Endodermal cell (in vitro differentiated cells): ENCODE results near the gene TRIM32. TPM values are rescaled to one million over a fixed set of nuclear protein-coding genes. Genes with fewer than 3 reads are reported as not detected.
A peak's percentile ranks its signal among the peaks of the same experiment; 100 is the strongest.
"Not testable (repeated sequence)": the region's sequence is repeated elsewhere in the genome, so short reads cannot be mapped to it uniquely, and the experiment has no call there.

Source experiments
- DNase-seq: peaks from one replicate; pipeline ENCODE4 v3.0.0-alpha.2; 2017
- H3K27ac ChIP-seq: 2 replicates; pipeline ENCODE4 v1.5.1; 2013; ENCODE audit warnings: mild to moderate bottlenecking, low read depth, low read length, moderate library complexity
- H3K27me3 ChIP-seq: 2 replicates; pipeline ENCODE4 v1.6.1; 2013; ENCODE audit warnings: mild to moderate bottlenecking, low read length, moderate library complexity; ENCODE audit not compliant: insufficient read depth, control insufficient read depth, poor library complexity, severe bottlenecking
- H3K36me3 ChIP-seq: 2 replicates; pipeline ENCODE4 v1.7.0; 2013; ENCODE audit warnings: mild to moderate bottlenecking, low read length, moderate library complexity; ENCODE audit not compliant: control insufficient read depth, insufficient read depth
- H3K4me1 ChIP-seq: one replicate; pipeline ENCODE4 v1.7.0; 2013; ENCODE audit warnings: low read length; ENCODE audit not compliant: control insufficient read depth, insufficient read depth
- H3K4me3 ChIP-seq: 2 replicates; pipeline ENCODE4 v1.5.1; 2013; ENCODE audit warnings: mild to moderate bottlenecking, low read length, moderate library complexity
- H3K9ac ChIP-seq: 2 replicates; pipeline ENCODE4 v1.6.1; 2013; ENCODE audit warnings: mild to moderate bottlenecking, low read length, moderate library complexity; ENCODE audit not compliant: poor library complexity, severe bottlenecking; ENCODE audit errors: extremely low read depth
- H3K9me3 ChIP-seq: 2 replicates; pipeline ENCODE4 v1.6.1; 2013; ENCODE audit warnings: mild to moderate bottlenecking, low read length, moderate library complexity; ENCODE audit not compliant: control insufficient read depth
- H3K27ac Mint-ChIP-seq: 2 replicates; pipeline ENCODE4 v1.8.0; 2020; ENCODE audit warnings: mixed read lengths
- H3K27me3 Mint-ChIP-seq: 2 replicates; pipeline ENCODE4 v1.8.0; 2021; ENCODE audit warnings: mild to moderate bottlenecking, mixed read lengths; ENCODE audit not compliant: insufficient read depth
- H3K36me3 Mint-ChIP-seq: 2 replicates; pipeline ENCODE4 v1.8.0; 2020; ENCODE audit warnings: low read depth, mixed read lengths
- H3K4me1 Mint-ChIP-seq: 2 replicates; pipeline ENCODE4 v1.8.0; 2020; ENCODE audit warnings: mixed read lengths
- H3K4me3 Mint-ChIP-seq: 2 replicates; pipeline ENCODE4 v1.8.0; 2020; ENCODE audit warnings: mild to moderate bottlenecking, moderate library complexity, mixed read lengths
- H3K9me3 Mint-ChIP-seq: 2 replicates; pipeline ENCODE4 v1.8.0; 2020; ENCODE audit warnings: mild to moderate bottlenecking, mixed read lengths
- WGBS, 2 experiments: methylation state at CpG; one replicate each; pipeline versions ENCODE4 v1.1.5 to v1.1.7; 2013; ENCODE audit warnings: missing lambda C conversion rate in 2 of 2, mixed read lengths in 1 of 2; ENCODE audit not compliant: insufficient coverage in 1 of 2, insufficient read length in 1 of 2; 5-methylcytosine and 5-hydroxymethylcytosine counted together
- total RNA-seq, 2 donors: library from RNA; stranded (reverse); fragmentation: NEBNext Ultra II Directional in 1 of 2; extraction: Animal tissue kit (Norgen Biotek cat#: 25700) in 1 of 2; gene quantifications; 2 replicates in 1 of 2; 3 replicates in 1 of 2; pipeline ENCODE4 v1.2.1, GENCODE V29; 2021
- TF ChIP-seq, protein P1 (sequence below): fragments of 200-600 bp; sonication (generic); conservative IDR thresholded peaks from 2 replicates; pipeline ENCODE4 v1.5.0; 2021; ENCODE audit warnings: antibody characterized with exemption, mild to moderate bottlenecking

The TRIM32 gene
- total RNA-seq, 2 donors from 2014 or later, result 28.0 to 31.3 TPM

DNA sequence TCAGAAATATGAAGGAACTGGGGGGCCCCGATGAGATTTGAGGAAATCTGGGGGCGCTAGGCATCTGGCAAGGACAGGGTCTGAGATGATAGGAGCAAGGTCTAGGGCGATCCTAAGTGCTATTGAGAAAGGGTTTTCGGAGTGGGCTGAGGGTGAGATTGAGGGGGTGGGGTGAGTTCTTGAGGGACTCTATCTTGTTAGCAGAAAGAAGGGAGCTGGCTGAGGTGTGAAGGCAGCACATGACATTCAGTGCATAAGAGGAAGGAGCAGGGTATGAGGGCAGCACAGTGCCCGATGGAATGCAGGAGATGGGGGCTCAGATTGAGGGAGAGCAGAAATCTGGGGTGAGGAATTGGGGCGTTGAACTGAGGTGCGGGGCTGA is 640 bp downstream of the TRIM32 start:
- TF ChIP-seq, protein P1, sequence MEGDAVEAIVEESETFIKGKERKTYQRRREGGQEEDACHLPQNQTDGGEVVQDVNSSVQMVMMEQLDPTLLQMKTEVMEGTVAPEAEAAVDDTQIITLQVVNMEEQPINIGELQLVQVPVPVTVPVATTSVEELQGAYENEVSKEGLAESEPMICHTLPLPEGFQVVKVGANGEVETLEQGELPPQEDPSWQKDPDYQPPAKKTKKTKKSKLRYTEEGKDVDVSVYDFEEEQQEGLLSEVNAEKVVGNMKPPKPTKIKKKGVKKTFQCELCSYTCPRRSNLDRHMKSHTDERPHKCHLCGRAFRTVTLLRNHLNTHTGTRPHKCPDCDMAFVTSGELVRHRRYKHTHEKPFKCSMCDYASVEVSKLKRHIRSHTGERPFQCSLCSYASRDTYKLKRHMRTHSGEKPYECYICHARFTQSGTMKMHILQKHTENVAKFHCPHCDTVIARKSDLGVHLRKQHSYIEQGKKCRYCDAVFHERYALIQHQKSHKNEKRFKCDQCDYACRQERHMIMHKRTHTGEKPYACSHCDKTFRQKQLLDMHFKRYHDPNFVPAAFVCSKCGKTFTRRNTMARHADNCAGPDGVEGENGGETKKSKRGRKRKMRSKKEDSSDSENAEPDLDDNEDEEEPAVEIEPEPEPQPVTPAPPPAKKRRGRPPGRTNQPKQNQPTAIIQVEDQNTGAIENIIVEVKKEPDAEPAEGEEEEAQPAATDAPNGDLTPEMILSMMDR, result no peak
- peaks cover 15% of the 10 kb centered on the region for H3K36me3 ChIP-seq
- H3K9ac ChIP-seq, result peak overlapping the region; percentile 67
- Mint-ChIP-seq H3K4me1 (peaks cover 39% of the 10 kb centered on the region), H3K27ac (peak overlapping the region; percentile 73), H3K9me3 (peaks cover 22% of the 10 kb centered on the region), H3K36me3 (peaks cover 4% of the 10 kb centered on the region), H3K27me3 (peaks cover 7% of the 10 kb centered on the region), H3K4me3 (peak overlapping the region; percentile 81)
- H3K27ac ChIP-seq, result no peak overlapping the region
- H3K27me3 ChIP-seq, result no peaks in the 10 kb centered on the region
- peak overlapping the region; percentile 93 for H3K4me3 ChIP-seq
- peak; percentile 62 for DNase-seq
- no peaks in the 10 kb centered on the region for H3K4me1 ChIP-seq
- WGBS, 2 experiments, result 13 to 30% methylated on average over 3 to 7 of the region's 7 CpGs
- H3K9me3 ChIP-seq, result peaks cover 12% of the 10 kb centered on the region

DNA sequence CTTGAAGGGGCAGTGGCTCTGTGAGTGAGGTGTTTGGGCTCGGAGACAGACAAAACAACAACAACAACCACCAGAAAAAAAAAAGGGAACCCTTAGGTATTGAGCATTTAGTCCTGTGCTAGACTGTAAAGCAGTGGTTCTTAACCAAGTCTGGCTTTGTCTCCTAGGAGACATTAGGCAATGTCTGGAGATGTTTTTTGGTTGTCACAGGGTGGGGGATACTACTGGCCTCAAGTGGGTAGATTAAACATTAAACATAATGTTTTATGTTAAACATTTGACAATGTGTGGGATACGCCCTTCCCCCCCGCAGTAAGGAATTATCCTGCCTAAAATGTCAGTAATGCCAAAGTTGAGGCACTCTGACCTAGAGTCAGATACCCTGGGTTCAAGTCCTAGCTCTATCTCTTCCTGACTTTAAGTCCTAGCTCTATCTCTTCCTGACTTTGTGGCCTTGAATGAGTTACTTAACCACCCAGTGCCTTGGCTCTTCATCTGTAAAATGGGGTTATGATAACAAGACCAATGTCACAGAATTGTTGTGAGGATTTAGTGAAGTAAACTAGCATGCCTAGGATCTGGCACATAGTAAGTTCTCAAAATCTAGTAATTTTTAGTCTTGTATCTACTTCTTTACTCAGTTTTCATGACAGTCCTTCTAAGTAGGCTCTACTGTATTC is 1.8 kb downstream of the TRIM32 start:
- 97 to 100% methylated on average over 1 to 2 of the region's 3 CpGs for WGBS, 2 experiments
- Mint-ChIP-seq H3K4me3 (peak overlapping the region; percentile 81), H3K36me3 (peaks cover 10% of the 10 kb centered on the region), H3K4me1 (peaks cover 39% of the 10 kb centered on the region), H3K9me3 (peaks cover 13% of the 10 kb centered on the region), H3K27me3 (peaks cover 7% of the 10 kb centered on the region), H3K27ac (peak overlapping the region; percentile 7)
- TF ChIP-seq, protein P1, result no peak
- no peak for DNase-seq
- Histone ChIP-seq H3K9me3 (peaks cover 9% of the 10 kb centered on the region), H3K27ac (no peak overlapping the region), H3K4me1 (no peaks in the 10 kb centered on the region), H3K4me3 (peak overlapping the region; percentile 93), H3K36me3 (peaks cover 25% of the 10 kb centered on the region), H3K9ac (no peak overlapping the region), H3K27me3 (no peaks in the 10 kb centered on the region)

DNA sequence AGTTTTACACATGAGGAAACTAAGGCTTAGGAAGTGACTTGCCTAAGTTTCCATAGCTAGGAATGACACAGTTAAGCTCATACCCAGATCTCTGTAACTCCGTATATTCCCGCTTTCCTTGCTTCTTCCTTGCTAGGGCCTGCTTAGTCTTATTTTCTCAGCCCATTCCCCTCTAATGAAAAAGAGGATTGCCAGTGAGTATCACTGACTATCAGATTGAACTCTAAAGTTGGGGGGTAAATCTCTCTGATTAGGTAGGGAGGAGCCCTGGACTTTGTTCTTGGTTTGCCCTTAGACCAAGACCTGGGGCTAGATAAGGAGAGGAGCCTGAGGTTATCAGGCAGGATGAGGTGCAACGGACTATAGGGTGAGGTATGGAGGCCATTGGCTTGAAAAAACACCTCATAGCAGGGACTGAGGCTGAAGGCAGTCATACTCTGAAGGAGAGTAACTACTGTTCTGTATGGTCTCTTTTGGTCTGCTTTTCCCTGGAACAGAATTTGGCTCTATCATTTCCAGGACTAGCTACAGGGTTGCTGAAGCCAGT is 2.5 kb downstream of the TRIM32 start:
- 80 to 100% methylated on average over 2 to 3 of the region's 3 CpGs for WGBS, 2 experiments
- Mint-ChIP-seq H3K27me3 (peaks cover 7% of the 10 kb centered on the region), H3K4me3 (no peak overlapping the region), H3K36me3 (peaks cover 10% of the 10 kb centered on the region), H3K27ac (no peak overlapping the region), H3K4me1 (peaks cover 39% of the 10 kb centered on the region), H3K9me3 (peaks cover 7% of the 10 kb centered on the region)
- H3K36me3 ChIP-seq, result peaks cover 28% of the 10 kb centered on the region
- TF ChIP-seq, protein P1, result no peak
- H3K9me3 ChIP-seq, result peaks cover 3% of the 10 kb centered on the region
- no peak overlapping the region for H3K27ac ChIP-seq
- H3K9ac ChIP-seq, result no peak overlapping the region
- DNase-seq, result no peak
- H3K4me1 ChIP-seq, result no peaks in the 10 kb centered on the region
- H3K27me3 ChIP-seq, result no peaks in the 10 kb centered on the region
- peak overlapping the region; percentile 93 for H3K4me3 ChIP-seq

DNA sequence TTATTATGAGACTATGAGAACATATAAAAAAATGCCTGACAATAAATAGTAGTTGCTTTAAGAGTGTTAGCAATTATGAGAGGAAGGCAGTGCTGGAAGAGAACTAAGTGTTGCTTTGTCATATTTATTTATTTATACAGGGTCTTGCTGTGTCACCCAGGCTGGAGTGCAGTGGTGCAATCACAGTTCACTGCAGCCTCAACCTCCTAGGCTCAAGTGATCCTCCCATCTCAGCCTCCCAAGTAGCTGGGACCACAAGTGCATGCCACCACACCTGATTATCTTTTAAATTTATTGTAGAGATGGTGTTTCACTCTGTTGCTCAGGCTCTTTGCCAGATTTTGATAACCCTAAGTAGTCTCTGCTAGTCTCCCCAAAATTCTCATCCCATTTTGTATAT is 3.7 kb downstream of the TRIM32 start:
- not testable (repeated sequence) for DNase-seq, H3K27me3 Mint-ChIP-seq, H3K27ac ChIP-seq, H3K27me3 ChIP-seq, H3K27ac Mint-ChIP-seq, H3K4me1 ChIP-seq, H3K4me3 Mint-ChIP-seq, H3K9me3 ChIP-seq, H3K9ac ChIP-seq, H3K9me3 Mint-ChIP-seq
- H3K36me3 Mint-ChIP-seq, result peaks cover 12% of the 10 kb centered on the region
- Histone ChIP-seq H3K36me3 (peaks cover 40% of the 10 kb centered on the region), H3K4me3 (peak overlapping the region; percentile 93)
- H3K4me1 Mint-ChIP-seq, result peaks cover 39% of the 10 kb centered on the region
